PC-9 (cell line): Measurements from ENCODE around the gene XPO4. TPM values are rescaled to one million over a fixed set of nuclear protein-coding genes. Genes with fewer than 3 reads are reported as not detected.

Experiments used
- BruUV-seq: library from RNA; stranded (reverse); fragments of 400-500 nt; replicated peaks from 2 replicates; lab custom pipeline; 2021; lab: Mats Ljungman, UMichigan
- CTCF ChIA-PET: fragments of 300-600 bp; sonication (Branson Sonifier 250); formaldehyde crosslinking; loops from one replicate; lab custom pipeline; 2022; ENCODE audit warnings: antibody characterized with exemption; lab: Charles Lee
- POLR2A ChIA-PET: fragments of 300-600 bp; sonication (Branson Sonifier 250); formaldehyde crosslinking; loops from one replicate; lab custom pipeline; 2022; ENCODE audit warnings: antibody characterized with exemption; ENCODE audit not compliant: unreplicated experiment; lab: Charles Lee
- DNase-seq, 2 experiments: peaks; one replicate each; pipeline versions ENCODE4 v3.0.0 to v3.0.0-alpha.2; 2015 to 2022; ENCODE audit warnings: mixed read lengths in 1 of 2
- H2AFZ ChIP-seq: fragments of 200-600 bp; sonication (generic); 2 replicates; pipeline ENCODE4 v1.8.1; 2017; ENCODE audit warnings: antibody characterized with exemption
- H3F3A ChIP-seq: fragments of 200-600 bp; sonication (generic); 2 replicates; pipeline ENCODE4 v1.8.1; 2017; ENCODE audit warnings: antibody characterized with exemption, mild to moderate bottlenecking, low read depth; ENCODE audit not compliant: insufficient read depth
- H3K27ac ChIP-seq: fragments of 200-600 bp; sonication (generic); 2 replicates; pipeline ENCODE4 v1.6.1; 2016; ENCODE audit warnings: mixed run types
- H3K27me3 ChIP-seq: fragments of 200-600 bp; sonication (generic); 2 replicates; pipeline ENCODE4 v1.6.1; 2016; ENCODE audit warnings: low read depth, mixed run types; ENCODE audit not compliant: insufficient read depth
- H3K36me3 ChIP-seq: fragments of 200-600 bp; sonication (generic); 2 replicates; pipeline ENCODE4 v1.6.1; 2016; ENCODE audit warnings: low read depth, mixed run types
- H3K4me1 ChIP-seq: fragments of 200-600 bp; sonication (generic); replicated peaks from 2 replicates; pipeline ENCODE4 v1.6.1; 2016; ENCODE audit warnings: mixed run types; ENCODE audit not compliant: insufficient read depth
- H3K4me2 ChIP-seq: fragments of 200-600 bp; sonication (generic); 2 replicates; pipeline ENCODE4 v1.6.1; 2017; ENCODE audit warnings: mixed run types
- H3K4me3 ChIP-seq: fragments of 200-600 bp; sonication (generic); 2 replicates; pipeline ENCODE4 v1.6.1; 2016; ENCODE audit warnings: mixed run types
- H3K79me2 ChIP-seq: fragments of 200-600 bp; sonication (generic); 2 replicates; pipeline ENCODE4 v1.6.1; 2017; ENCODE audit warnings: low read depth, mixed run types
- H3K9me2 ChIP-seq: fragments of 200-600 bp; sonication (generic); 2 replicates; pipeline ENCODE4 v1.8.1; 2017; ENCODE audit warnings: mild to moderate bottlenecking; ENCODE audit not compliant: insufficient read depth
- H3K9me3 ChIP-seq: fragments of 200-600 bp; sonication (generic); 2 replicates; pipeline ENCODE4 v1.8.1; 2016; ENCODE audit warnings: low read depth; ENCODE audit not compliant: insufficient read depth
- H4K20me1 ChIP-seq: fragments of 200-600 bp; sonication (generic); 2 replicates; pipeline ENCODE4 v1.8.1; 2017; ENCODE audit not compliant: insufficient read depth
- CTCF ChIP-seq: fragments of 200-600 bp; sonication (generic); conservative IDR thresholded peaks from 2 replicates; pipeline ENCODE4 v1.6.1; 2017; ENCODE audit warnings: mixed run types, antibody characterized with exemption, mild to moderate bottlenecking, moderate library complexity
- EZH2 ChIP-seq: fragments of 200-600 bp; sonication (generic); IDR thresholded peaks from 2 replicates; pipeline ENCODE4 v1.8.0; 2017; ENCODE audit warnings: antibody characterized with exemption, low read depth
- intact Hi-C: fragments of 100-400 bp; cut with micrococcal nuclease; formaldehyde crosslinking; loops from one replicate; pipeline ENCODE4 v1.10.0; 2022; ENCODE audit not compliant: unreplicated experiment
- total RNA-seq: library from RNA; stranded (reverse); gene quantifications from 2 replicates; pipeline ENCODE4 v1.2.3, GENCODE V29; 2021

The XPO4 gene
- total RNA-seq, 1 experiment from 2014 or later, result 11.1 TPM

GRCh38 chr13:20727856-20728255 is 174.7 kb downstream of the XPO4 start:
- intact Hi-C loops, result no loop called here
- Histone ChIP-seq H3K79me2 (no peaks in the 10 kb centered on the region), H4K20me1 (no peaks in the 10 kb centered on the region), H3K36me3 (no peaks in the 10 kb centered on the region), H3K4me1 (no peaks in the 10 kb centered on the region), H3K27me3 (no peaks in the 10 kb centered on the region), H3F3A (no peaks in the 10 kb centered on the region; the same call in 1 of the 2 replicates), H3K9me3 (no peaks in the 10 kb centered on the region), H3K9me2 (no peaks in the 10 kb centered on the region), H3K4me2 (no peak overlapping the region), H3K4me3 (no peak overlapping the region), H2AFZ (no peak overlapping the region), H3K27ac (no peak overlapping the region)
- no peak for TF ChIP-seq EZH2
- TF ChIP-seq CTCF, result no peak
- CTCF ChIA-PET, result no interaction called here
- no TSS peak for BruUV-seq
- POLR2A ChIA-PET, result no interaction called here
- DNase-seq, result no peak

Other genes starting within 250 kb of the XPO4 start
- gene IL17D, start 199.0 kb downstream of the XPO4 start, total RNA-seq, result 0.35 and 0.37 TPM in 2 replicates
- gene EEF1AKMT1, start 128.8 kb downstream of the XPO4 start, total RNA-seq, result 6.1 and 8.9 TPM in 2 replicates
- gene LATS2, start 158.8 kb upstream of the XPO4 start, total RNA-seq, result 12.3 and 15.2 TPM in 2 replicates
- 130 and 135 TPM in 2 replicates for gene SAP18, start 237.4 kb upstream of the XPO4 start, total RNA-seq